ENCODE results near the gene PDP2. TPM values are rescaled to one million over a fixed set of nuclear protein-coding genes. Genes with fewer than 3 reads are reported as not detected.

Gene PDP2
- total RNA-seq, 1 donor from 2014 or later = 14.0 TPM

- H3K27ac ChIP-seq = peak within 1 kb of the TSS; percentile 81
- TF ChIP-seq POLR2AphosphoS5 (IDR thresholded peaks at IDR 0.05; ENCODE audit: insufficient read depth in 1 of 2, low read depth in 1 of 2) = peak in 1 of 2 donors; percentile 72
- TF ChIP-seq POLR2A (IDR thresholded peaks at IDR 0.05) = no peak
- TF ChIP-seq, protein P1, sequence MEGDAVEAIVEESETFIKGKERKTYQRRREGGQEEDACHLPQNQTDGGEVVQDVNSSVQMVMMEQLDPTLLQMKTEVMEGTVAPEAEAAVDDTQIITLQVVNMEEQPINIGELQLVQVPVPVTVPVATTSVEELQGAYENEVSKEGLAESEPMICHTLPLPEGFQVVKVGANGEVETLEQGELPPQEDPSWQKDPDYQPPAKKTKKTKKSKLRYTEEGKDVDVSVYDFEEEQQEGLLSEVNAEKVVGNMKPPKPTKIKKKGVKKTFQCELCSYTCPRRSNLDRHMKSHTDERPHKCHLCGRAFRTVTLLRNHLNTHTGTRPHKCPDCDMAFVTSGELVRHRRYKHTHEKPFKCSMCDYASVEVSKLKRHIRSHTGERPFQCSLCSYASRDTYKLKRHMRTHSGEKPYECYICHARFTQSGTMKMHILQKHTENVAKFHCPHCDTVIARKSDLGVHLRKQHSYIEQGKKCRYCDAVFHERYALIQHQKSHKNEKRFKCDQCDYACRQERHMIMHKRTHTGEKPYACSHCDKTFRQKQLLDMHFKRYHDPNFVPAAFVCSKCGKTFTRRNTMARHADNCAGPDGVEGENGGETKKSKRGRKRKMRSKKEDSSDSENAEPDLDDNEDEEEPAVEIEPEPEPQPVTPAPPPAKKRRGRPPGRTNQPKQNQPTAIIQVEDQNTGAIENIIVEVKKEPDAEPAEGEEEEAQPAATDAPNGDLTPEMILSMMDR (IDR thresholded peaks at IDR 0.05) = no peak
- peak within 1 kb of the TSS; percentile 56 to 61 for H3K4me3 ChIP-seq
- no peaks in the 10 kb centered on the region for H3K27me3 ChIP-seq
- H3K4me1 ChIP-seq = peaks cover 5% of the 10 kb centered on the region
- DNase-seq (ENCODE audit: extremely low spot score in 2 of 2) = no peak
- H3K36me3 ChIP-seq = no peaks in the 10 kb centered on the region
- H3K9me3 ChIP-seq = no peaks in the 10 kb centered on the region
- intact Hi-C loops (cut with DNase I) = loop anchor here (5.0 kb wide), 1 partner anchor 33 kb away; no protein-coding TSS in a partner anchor
Observed at GRCh38 chr16:66925322-66925840, 45.1 kb downstream of the PDP2 start, which contains the start of gene RRAD. RRAD (minus strand) TSS chr16:66925535; CDS start chr16:66925179, 356 bp downstream.

- Histone ChIP-seq H3K36me3 (no peaks in the 10 kb centered on the region), H3K27ac (peak overlapping the region; percentile 81), H3K9me3 (no peaks in the 10 kb centered on the region), H3K27me3 (no peaks in the 10 kb centered on the region), H3K4me3 (peak overlapping the region; percentile 56 to 61), H3K4me1 (peaks cover 5% of the 10 kb centered on the region)
- intact Hi-C loops (cut with DNase I) = loop anchor here (5.0 kb wide), 1 partner anchor 34 kb away; no protein-coding TSS in a partner anchor
- TF ChIP-seq POLR2AphosphoS5 (IDR thresholded peaks at IDR 0.05; ENCODE audit: insufficient read depth in 1 of 2, low read depth in 1 of 2) (no peak), POLR2A (IDR thresholded peaks at IDR 0.05) (no peak)
- TF ChIP-seq, protein P1 (IDR thresholded peaks at IDR 0.05) = no peak
- DNase-seq (ENCODE audit: extremely low spot score in 2 of 2) = no peak
Observed at GRCh38 chr16:66926171-66926947, 46.0 kb downstream of the PDP2 start.

DNA sequence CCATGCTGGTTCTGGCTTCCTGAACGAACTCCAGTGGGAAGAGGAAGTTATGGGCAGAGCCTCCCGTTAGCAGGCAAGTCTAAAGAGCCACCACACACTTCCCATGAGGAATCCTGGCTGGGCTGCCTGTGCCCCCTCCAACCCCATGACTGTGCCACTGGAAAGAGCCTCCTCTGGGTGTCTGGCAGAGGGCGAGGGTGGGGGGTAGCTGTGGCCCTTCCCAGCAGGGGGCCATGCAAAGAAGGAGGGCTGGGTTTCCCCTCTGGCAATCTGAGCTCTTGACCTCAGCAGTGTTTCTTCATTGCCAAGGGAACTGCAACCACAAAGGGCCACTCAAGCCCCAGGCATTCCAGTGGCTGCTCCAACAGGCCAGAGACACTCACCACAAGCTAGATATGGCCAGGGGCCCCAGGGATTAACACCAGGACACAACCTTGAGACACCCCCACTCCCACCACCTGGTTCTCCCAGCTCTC is 46.7 kb downstream of the PDP2 start:
- Histone ChIP-seq H3K27me3 (no peaks in the 10 kb centered on the region), H3K36me3 (no peaks in the 10 kb centered on the region), H3K4me1 (peaks cover 7% of the 10 kb centered on the region), H3K4me3 (no peak overlapping the region), H3K9me3 (no peaks in the 10 kb centered on the region), H3K27ac (no peak overlapping the region)
- TF ChIP-seq, protein P1 (IDR thresholded peaks at IDR 0.05) = no peak
- TF ChIP-seq POLR2AphosphoS5 (IDR thresholded peaks at IDR 0.05; ENCODE audit: insufficient read depth in 1 of 2, low read depth in 1 of 2) (no peak), POLR2A (IDR thresholded peaks at IDR 0.05) (no peak)
- DNase-seq (ENCODE audit: extremely low spot score in 2 of 2) = no peak
- intact Hi-C loops (cut with DNase I) = loop anchor here (5.0 kb wide), 1 partner anchor 35 kb away; no protein-coding TSS in a partner anchor

- TF ChIP-seq, protein P1 (IDR thresholded peaks at IDR 0.05) = no peak
- no peak for TF ChIP-seq POLR2A (IDR thresholded peaks at IDR 0.05)
- TF ChIP-seq POLR2AphosphoS5 (IDR thresholded peaks at IDR 0.05; ENCODE audit: insufficient read depth in 1 of 2, low read depth in 1 of 2) = no peak
- no peak for DNase-seq (ENCODE audit: extremely low spot score in 2 of 2)
- intact Hi-C loops (cut with DNase I) = loop anchor here (5.0 kb wide), 1 partner anchor 36 kb away; no protein-coding TSS in a partner anchor
- no peaks in the 10 kb centered on the region for H3K27me3 ChIP-seq
- no peak overlapping the region for H3K4me3 ChIP-seq
- H3K36me3 ChIP-seq = no peaks in the 10 kb centered on the region
- peaks cover 18% of the 10 kb centered on the region for H3K4me1 ChIP-seq
- H3K9me3 ChIP-seq = no peaks in the 10 kb centered on the region
- no peak overlapping the region for H3K27ac ChIP-seq
Observed at GRCh38 chr16:66927918-66928649, 47.8 kb downstream of the PDP2 start.
